ENCODE results near the gene UVRAG. TPM values are rescaled to one million over a fixed set of nuclear protein-coding genes. Genes with fewer than 3 reads are reported as not detected.

The UVRAG gene
- total RNA-seq, 1 experiment from 2014 or later, result 29.5 TPM

- BruUV-seq (replicated peaks), result no TSS peak
- Histone ChIP-seq H3K27me3 (ENCODE audit: control insufficient read depth, insufficient read depth, low read length) (no peaks in the 10 kb centered on the region), H3K27ac (ENCODE audit: low read length) (no peak overlapping the region), H3K36me3 (ENCODE audit: control insufficient read depth, insufficient read depth, low read length) (no peaks in the 10 kb centered on the region), H3K4me3 (ENCODE audit: low read depth in 2 of 2, low read length in 2 of 2) (no peak overlapping the region), H3K9me3 (ENCODE audit: control insufficient read depth, insufficient read depth, low read depth, low read length) (no peaks in the 10 kb centered on the region), H3K4me1 (ENCODE audit: control insufficient read depth, insufficient read depth, low read length) (peaks cover 10% of the 10 kb centered on the region)
- intact Hi-C loops (cut with micrococcal nuclease; ENCODE audit: unreplicated experiment) (loop anchor here (10.0 kb wide), 1 partner anchor 346 kb away; no protein-coding TSS in a partner anchor), in situ Hi-C loops (cut with HindIII; ENCODE audit: low pct_unique_long_range_greater_than_20kb, low sequenced_read_pairs) (no loop called here)
- no peak for TF ChIP-seq TCF7L2 (IDR thresholded peaks at IDR 0.05; ENCODE audit: low read depth, low read length)
- TF ChIP-seq, protein P1, sequence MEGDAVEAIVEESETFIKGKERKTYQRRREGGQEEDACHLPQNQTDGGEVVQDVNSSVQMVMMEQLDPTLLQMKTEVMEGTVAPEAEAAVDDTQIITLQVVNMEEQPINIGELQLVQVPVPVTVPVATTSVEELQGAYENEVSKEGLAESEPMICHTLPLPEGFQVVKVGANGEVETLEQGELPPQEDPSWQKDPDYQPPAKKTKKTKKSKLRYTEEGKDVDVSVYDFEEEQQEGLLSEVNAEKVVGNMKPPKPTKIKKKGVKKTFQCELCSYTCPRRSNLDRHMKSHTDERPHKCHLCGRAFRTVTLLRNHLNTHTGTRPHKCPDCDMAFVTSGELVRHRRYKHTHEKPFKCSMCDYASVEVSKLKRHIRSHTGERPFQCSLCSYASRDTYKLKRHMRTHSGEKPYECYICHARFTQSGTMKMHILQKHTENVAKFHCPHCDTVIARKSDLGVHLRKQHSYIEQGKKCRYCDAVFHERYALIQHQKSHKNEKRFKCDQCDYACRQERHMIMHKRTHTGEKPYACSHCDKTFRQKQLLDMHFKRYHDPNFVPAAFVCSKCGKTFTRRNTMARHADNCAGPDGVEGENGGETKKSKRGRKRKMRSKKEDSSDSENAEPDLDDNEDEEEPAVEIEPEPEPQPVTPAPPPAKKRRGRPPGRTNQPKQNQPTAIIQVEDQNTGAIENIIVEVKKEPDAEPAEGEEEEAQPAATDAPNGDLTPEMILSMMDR (IDR thresholded peaks at IDR 0.05), result no peak
- TF ChIP-seq POLR2AphosphoS5 (IDR thresholded peaks at IDR 0.05; ENCODE audit: low read depth, low read length), result no peak
- DNase-seq (ENCODE audit: low read depth, low spot score) (no peak), ATAC-seq (no peak)
- ChIA-PET POLR2A (interaction anchor here (0.6 kb wide), 1 partner anchor 17 kb away, joined by 7 read pairs; no protein-coding TSS in a partner anchor), CTCF (no interaction called here)
Observed at GRCh38 chr11:75809111-75809510, 5.9 kb upstream of the UVRAG start.

DNA sequence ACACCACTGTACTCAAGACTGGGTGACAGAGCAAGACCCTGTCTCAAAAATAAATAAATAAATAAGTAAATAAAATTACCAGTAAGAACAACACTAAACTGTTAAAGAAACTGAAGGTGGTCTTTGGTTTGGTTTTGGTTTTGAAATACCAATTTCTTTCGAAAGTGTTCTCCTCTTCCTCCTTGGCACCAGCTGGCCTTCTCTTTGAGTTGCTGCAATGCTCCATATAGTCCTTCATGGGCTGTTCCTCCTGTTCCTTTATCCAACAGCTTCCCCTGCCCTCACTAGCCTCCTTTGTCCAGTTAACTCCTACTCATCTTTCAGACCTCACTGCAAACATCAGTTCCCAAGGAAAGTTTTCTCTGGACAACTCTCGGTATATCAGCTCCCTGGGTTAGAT lies 5.0 kb upstream of the UVRAG start:
- in situ Hi-C loops (cut with HindIII; ENCODE audit: low pct_unique_long_range_greater_than_20kb, low sequenced_read_pairs), result no loop called here

More for the DNA sequence above, 5.0 kb upstream of the UVRAG start:
- no peak overlapping the region for H3K4me3 ChIP-seq (ENCODE audit: low read depth in 2 of 2, low read length in 2 of 2)
- peaks cover 10% of the 10 kb centered on the region for H3K4me1 ChIP-seq (ENCODE audit: control insufficient read depth, insufficient read depth, low read length)
- no peak for TF ChIP-seq TCF7L2 (IDR thresholded peaks at IDR 0.05; ENCODE audit: low read depth, low read length)
- no peak for TF ChIP-seq POLR2AphosphoS5 (IDR thresholded peaks at IDR 0.05; ENCODE audit: low read depth, low read length)
- TF ChIP-seq, protein P2, sequence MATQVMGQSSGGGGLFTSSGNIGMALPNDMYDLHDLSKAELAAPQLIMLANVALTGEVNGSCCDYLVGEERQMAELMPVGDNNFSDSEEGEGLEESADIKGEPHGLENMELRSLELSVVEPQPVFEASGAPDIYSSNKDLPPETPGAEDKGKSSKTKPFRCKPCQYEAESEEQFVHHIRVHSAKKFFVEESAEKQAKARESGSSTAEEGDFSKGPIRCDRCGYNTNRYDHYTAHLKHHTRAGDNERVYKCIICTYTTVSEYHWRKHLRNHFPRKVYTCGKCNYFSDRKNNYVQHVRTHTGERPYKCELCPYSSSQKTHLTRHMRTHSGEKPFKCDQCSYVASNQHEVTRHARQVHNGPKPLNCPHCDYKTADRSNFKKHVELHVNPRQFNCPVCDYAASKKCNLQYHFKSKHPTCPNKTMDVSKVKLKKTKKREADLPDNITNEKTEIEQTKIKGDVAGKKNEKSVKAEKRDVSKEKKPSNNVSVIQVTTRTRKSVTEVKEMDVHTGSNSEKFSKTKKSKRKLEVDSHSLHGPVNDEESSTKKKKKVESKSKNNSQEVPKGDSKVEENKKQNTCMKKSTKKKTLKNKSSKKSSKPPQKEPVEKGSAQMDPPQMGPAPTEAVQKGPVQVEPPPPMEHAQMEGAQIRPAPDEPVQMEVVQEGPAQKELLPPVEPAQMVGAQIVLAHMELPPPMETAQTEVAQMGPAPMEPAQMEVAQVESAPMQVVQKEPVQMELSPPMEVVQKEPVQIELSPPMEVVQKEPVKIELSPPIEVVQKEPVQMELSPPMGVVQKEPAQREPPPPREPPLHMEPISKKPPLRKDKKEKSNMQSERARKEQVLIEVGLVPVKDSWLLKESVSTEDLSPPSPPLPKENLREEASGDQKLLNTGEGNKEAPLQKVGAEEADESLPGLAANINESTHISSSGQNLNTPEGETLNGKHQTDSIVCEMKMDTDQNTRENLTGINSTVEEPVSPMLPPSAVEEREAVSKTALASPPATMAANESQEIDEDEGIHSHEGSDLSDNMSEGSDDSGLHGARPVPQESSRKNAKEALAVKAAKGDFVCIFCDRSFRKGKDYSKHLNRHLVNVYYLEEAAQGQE (IDR thresholded peaks at IDR 0.05; ENCODE audit: insufficient read depth in 1 of 2, low read depth in 2 of 2, low read length in 1 of 2), result no peak
- TF ChIP-seq SIN3A (IDR thresholded peaks at IDR 0.05; ENCODE audit: borderline replicate concordance, insufficient read depth, low read depth, low read length), result no peak
- TF ChIP-seq, protein P1 (IDR thresholded peaks at IDR 0.05), result no peak
- no peaks in the 10 kb centered on the region for H3K27me3 ChIP-seq (ENCODE audit: control insufficient read depth, insufficient read depth, low read length)
- BruUV-seq (replicated peaks), result no TSS peak
- DNase-seq (ENCODE audit: low read depth, low spot score) (no peak), ATAC-seq (no peak)
- intact Hi-C loops (cut with micrococcal nuclease; ENCODE audit: unreplicated experiment), result loop anchor here (10.0 kb wide), 2 partner anchors 345 to 505 kb away; no protein-coding TSS in a partner anchor
- no peak overlapping the region for H3K27ac ChIP-seq (ENCODE audit: low read length)
- H3K36me3 ChIP-seq (ENCODE audit: control insufficient read depth, insufficient read depth, low read length), result no peaks in the 10 kb centered on the region
- ChIA-PET POLR2A (no interaction called here), CTCF (no interaction called here)
- H3K9me3 ChIP-seq (ENCODE audit: control insufficient read depth, insufficient read depth, low read depth, low read length), result no peaks in the 10 kb centered on the region

Measured in Panc1 (cell line).